WTC11 (cell line): ENCODE data around the gene EIF3C. TPM values are rescaled to one million over a fixed set of nuclear protein-coding genes. Genes with fewer than 3 reads are reported as not detected.
"Not testable (repeated sequence)": the region's sequence is repeated elsewhere in the genome, so short reads cannot be mapped to it uniquely, and the experiment has no call there.

Experiments
- ATAC-seq: fragments of 200-7000 bp; cut with Tn5 transposase; 2 replicates; pipeline ENCODE4 v1.10.0; 2021; ENCODE audit warnings: mild to moderate bottlenecking, moderate library complexity
- Bru-seq: library from RNA; stranded (reverse); fragments of 400-500 nt; gene quantifications from one replicate; lab custom pipeline; 2021; lab: Mats Ljungman, UMichigan
- CTCF ChIA-PET: fragments of 300-600 bp; sonication (Branson Sonifier 250); formaldehyde crosslinking; loops from one replicate; lab custom pipeline; 2021; ENCODE audit warnings: antibody characterized with exemption; lab: Charles Lee
- POLR2A ChIA-PET: fragments of 350-600 bp; sonication (Branson Sonifier 250); formaldehyde crosslinking; loops from one replicate; lab custom pipeline; 2021; ENCODE audit warnings: antibody characterized with exemption; lab: Charles Lee
- DNase-seq: peaks from one replicate; pipeline ENCODE4 v3.0.0; 2021; ENCODE audit warnings: low spot score
- H3K27ac Mint-ChIP-seq: 2 replicates; pipeline ENCODE4 v1.8.0; 2021; ENCODE audit warnings: mixed read lengths
- H3K27me3 Mint-ChIP-seq: 2 replicates; pipeline ENCODE4 v1.8.0; 2021; ENCODE audit warnings: low read depth, mild to moderate bottlenecking, moderate library complexity, mixed read lengths
- H3K36me3 Mint-ChIP-seq: 2 replicates; pipeline ENCODE4 v1.8.0; 2021; ENCODE audit warnings: mixed read lengths
- H3K4me1 Mint-ChIP-seq: 2 replicates; pipeline ENCODE4 v1.8.0; 2022; ENCODE audit warnings: mixed read lengths
- H3K4me3 Mint-ChIP-seq: 2 replicates; pipeline ENCODE4 v1.8.0; 2021; ENCODE audit warnings: mild to moderate bottlenecking, moderate library complexity, mixed read lengths
- H3K9me3 Mint-ChIP-seq: 2 replicates; pipeline ENCODE4 v1.8.0; 2021; ENCODE audit warnings: mixed read lengths
- long read RNA-seq, 3 experiments: library from RNA in 1 of 3; library from capped mRNA in 1 of 3; library from polyadenylated mRNA in 1 of 3; unstranded in 2 of 3; stranded (forward) in 1 of 3; transcript quantifications; one replicate each; pipeline ENCODE4 v2.0.0, GENCODE V29; 2021
- total RNA-seq: library from RNA; stranded (reverse); gene quantifications from 3 replicates; pipeline ENCODE4 v1.2.3, GENCODE V29; 2021

Gene EIF3C, protein sequence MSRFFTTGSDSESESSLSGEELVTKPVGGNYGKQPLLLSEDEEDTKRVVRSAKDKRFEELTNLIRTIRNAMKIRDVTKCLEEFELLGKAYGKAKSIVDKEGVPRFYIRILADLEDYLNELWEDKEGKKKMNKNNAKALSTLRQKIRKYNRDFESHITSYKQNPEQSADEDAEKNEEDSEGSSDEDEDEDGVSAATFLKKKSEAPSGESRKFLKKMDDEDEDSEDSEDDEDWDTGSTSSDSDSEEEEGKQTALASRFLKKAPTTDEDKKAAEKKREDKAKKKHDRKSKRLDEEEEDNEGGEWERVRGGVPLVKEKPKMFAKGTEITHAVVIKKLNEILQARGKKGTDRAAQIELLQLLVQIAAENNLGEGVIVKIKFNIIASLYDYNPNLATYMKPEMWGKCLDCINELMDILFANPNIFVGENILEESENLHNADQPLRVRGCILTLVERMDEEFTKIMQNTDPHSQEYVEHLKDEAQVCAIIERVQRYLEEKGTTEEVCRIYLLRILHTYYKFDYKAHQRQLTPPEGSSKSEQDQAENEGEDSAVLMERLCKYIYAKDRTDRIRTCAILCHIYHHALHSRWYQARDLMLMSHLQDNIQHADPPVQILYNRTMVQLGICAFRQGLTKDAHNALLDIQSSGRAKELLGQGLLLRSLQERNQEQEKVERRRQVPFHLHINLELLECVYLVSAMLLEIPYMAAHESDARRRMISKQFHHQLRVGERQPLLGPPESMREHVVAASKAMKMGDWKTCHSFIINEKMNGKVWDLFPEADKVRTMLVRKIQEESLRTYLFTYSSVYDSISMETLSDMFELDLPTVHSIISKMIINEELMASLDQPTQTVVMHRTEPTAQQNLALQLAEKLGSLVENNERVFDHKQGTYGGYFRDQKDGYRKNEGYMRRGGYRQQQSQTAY
- 728 to 868 TPM (median 730 TPM) in 3 replicates for total RNA-seq
- Bru-seq, nascent RNA: percentile 42 among the genes with signal in this experiment
- long read RNA-seq, experiment 1, transcript EIF3C-202 (21 exons, 3,137 nt): minor isoform, 113 of 2,576 reads
- long read RNA-seq, experiment 1, transcript EIF3C-207 (13 exons, 3,957 nt): minor isoform, 31 of 2,576 reads
- long read RNA-seq, experiment 1, transcript EIF3C-201 (21 exons, 3,145 nt): major isoform, 1,994 of 2,576 reads
- long read RNA-seq, experiment 1, transcript EIF3C-211 (20 exons, 2,986 nt): minor isoform, 149 of 2,576 reads
- long read RNA-seq, experiment 1, partial matches to known transcripts: 194 of 2,576 reads
- long read RNA-seq, experiment 1, other reads (novel, unspliced or antisense): 95 of 2,576 reads
- long read RNA-seq, experiment 2, transcript EIF3C-201 (21 exons, 3,145 nt): major isoform, 117 of 547 reads
- long read RNA-seq, experiment 2, transcript EIF3C-208 (3 exons, 424 nt): minor isoform, 5 of 547 reads
- long read RNA-seq, experiment 2, transcript EIF3C-207 (13 exons, 3,957 nt): minor isoform, 98 of 547 reads
- long read RNA-seq, experiment 2, transcript EIF3C-211 (20 exons, 2,986 nt): minor isoform, 53 of 547 reads
- long read RNA-seq, experiment 2, partial matches to known transcripts: 204 of 547 reads
- long read RNA-seq, experiment 2, other reads (novel, unspliced or antisense): 67 of 547 reads
- long read RNA-seq, experiment 3, transcript EIF3C-211 (20 exons, 2,986 nt): minor isoform, 11 of 256 reads
- long read RNA-seq, experiment 3, transcript EIF3C-201 (21 exons, 3,145 nt): major isoform, 178 of 256 reads
- long read RNA-seq, experiment 3, transcript EIF3C-207 (13 exons, 3,957 nt): minor isoform, 28 of 256 reads
- long read RNA-seq, experiment 3, transcript EIF3C-202 (21 exons, 3,137 nt): minor isoform, 6 of 256 reads
- long read RNA-seq, experiment 3, partial matches to known transcripts: 22 of 256 reads
- long read RNA-seq, experiment 3, other reads (novel, unspliced or antisense): 11 of 256 reads

DNA sequence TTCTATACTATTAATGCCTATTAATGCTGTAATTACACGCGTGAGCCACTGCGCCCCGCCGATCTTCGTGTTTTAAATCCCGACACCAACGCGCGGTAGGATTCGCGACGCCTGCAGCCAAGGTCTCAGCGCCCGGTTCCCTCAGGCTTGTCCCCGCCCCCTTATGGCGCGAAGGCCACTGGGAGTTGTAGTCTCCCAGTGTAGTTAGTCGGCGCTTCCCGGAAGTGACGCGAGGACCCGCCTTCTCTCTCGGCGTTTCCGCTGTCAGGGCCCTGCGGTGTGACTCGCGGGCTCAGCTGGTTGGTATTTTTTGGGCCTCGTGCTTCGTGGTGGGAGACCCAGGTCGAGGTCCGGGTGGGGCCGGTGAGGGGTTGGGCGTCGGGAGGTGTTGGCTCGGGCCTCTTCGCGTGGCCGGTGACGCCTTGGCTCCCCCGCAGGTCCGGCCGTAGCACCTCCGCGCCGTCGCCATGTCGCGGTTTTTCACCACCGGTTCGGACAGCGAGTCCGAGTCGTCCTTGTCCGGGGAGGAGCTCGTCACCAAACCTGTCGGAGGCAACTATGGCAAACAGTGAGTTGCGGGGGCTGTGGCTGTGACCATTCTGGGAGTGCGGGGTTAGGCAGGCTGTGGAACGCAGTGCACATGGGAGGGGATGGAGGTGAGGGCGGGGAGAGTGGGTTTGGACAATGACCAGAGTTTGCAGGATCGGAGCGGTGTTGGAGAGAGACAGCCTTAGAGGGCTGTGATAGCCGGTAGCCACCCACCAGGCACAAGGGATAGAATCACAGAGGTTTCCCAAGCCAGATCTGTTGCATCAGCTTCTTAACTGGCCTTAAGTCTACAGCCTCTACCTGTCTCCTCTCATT lies at the start of gene EIF3C:
EIF3C (plus strand) TSS at position 245 of the 864 bp plus-strand sequence; CDS start at position 468, 223 bp downstream.
- H3K4me1 Mint-ChIP-seq, CTCF ChIA-PET, H3K27me3 Mint-ChIP-seq, POLR2A ChIA-PET, DNase-seq, H3K9me3 Mint-ChIP-seq, H3K27ac Mint-ChIP-seq, H3K36me3 Mint-ChIP-seq: not testable (repeated sequence)
- H3K4me3 Mint-ChIP-seq: peak within 1 kb of the TSS; percentile 63
- ATAC-seq: peak; percentile 95

DNA sequence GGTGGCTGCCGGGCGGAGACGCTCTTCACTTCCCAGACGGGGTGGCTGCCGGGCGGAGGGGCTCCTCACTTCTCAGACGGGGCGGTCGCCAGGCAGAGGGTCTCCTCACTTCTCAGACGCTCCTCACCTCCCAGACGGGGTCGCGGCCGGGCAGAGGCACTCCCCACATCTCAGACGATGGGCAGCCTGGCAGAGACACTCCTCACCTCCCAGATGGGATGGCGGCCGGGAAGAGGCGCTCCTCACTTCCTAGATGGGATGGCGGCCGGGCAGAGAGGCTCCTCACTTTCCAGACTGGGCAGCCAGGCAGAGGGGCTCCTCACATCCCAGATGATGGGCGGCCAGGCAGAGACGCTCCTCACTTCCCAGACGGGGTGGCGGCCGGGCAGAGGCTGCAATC lies 45.0 kb upstream of the EIF3C start:
- DNase-seq, H3K36me3 Mint-ChIP-seq, ATAC-seq, CTCF ChIA-PET, POLR2A ChIA-PET, H3K27me3 Mint-ChIP-seq, H3K4me1 Mint-ChIP-seq, H3K27ac Mint-ChIP-seq, H3K9me3 Mint-ChIP-seq, H3K4me3 Mint-ChIP-seq: not testable (repeated sequence)

DNA sequence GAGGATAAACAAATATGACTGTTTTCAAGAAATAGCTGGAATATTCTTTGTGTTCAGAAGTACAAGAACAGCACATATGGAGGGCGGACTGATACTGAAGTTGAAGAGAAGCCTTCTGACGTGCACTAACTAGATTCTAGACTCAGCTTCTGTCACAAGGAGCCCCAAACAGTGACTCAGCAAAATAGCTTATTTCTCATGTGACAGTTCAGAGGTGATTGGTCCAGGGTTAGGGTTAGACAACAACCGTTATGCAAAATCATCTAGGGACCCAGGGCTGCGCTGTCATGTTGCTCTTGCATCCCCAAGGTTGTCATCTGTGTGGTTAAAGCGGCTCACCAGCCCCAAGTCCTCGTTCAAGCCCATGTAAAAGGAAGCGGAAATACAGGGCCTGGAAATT lies 43.8 kb upstream of the EIF3C start:
- H3K36me3 Mint-ChIP-seq, H3K9me3 Mint-ChIP-seq, CTCF ChIA-PET, ATAC-seq, H3K4me1 Mint-ChIP-seq, H3K27me3 Mint-ChIP-seq, DNase-seq, H3K4me3 Mint-ChIP-seq, POLR2A ChIA-PET, H3K27ac Mint-ChIP-seq: not testable (repeated sequence)

DNA sequence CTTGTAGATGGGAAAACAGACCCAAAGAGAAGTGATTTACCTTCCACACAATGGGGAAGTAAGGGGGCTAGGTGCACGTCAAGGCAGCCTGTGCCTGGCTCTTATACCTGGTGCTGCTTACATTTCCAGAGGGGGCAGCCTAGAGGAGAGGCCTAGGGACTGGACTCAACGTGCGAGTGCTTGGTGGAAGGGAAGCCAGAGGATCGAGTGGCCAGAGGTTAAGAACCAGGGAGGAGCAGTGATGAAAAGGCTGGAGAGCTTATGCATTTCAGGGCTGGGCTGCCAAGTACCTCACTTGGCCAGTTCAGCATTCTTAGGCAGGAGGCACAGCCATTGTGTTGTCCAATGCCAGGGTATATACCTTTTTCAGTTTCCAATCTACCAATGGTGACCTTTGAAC lies 43.1 kb upstream of the EIF3C start:
- CTCF ChIA-PET, H3K9me3 Mint-ChIP-seq, H3K36me3 Mint-ChIP-seq, POLR2A ChIA-PET, H3K27ac Mint-ChIP-seq, H3K4me3 Mint-ChIP-seq, H3K27me3 Mint-ChIP-seq, H3K4me1 Mint-ChIP-seq, DNase-seq: not testable (repeated sequence)
- ATAC-seq: peak; percentile 92

- POLR2A ChIA-PET, H3K27ac Mint-ChIP-seq, H3K9me3 Mint-ChIP-seq, H3K36me3 Mint-ChIP-seq, H3K4me1 Mint-ChIP-seq, CTCF ChIA-PET, H3K27me3 Mint-ChIP-seq, DNase-seq, H3K4me3 Mint-ChIP-seq: not testable (repeated sequence)
- peak; percentile 97 for ATAC-seq
Measured at GRCh38 chr16:28688327-28688952, 22.8 kb upstream of the EIF3C start.

GRCh38 chr16:28689425-28689824 lies 21.8 kb upstream of the EIF3C start:
- H3K9me3 Mint-ChIP-seq, H3K36me3 Mint-ChIP-seq: not testable (repeated sequence)

DNA sequence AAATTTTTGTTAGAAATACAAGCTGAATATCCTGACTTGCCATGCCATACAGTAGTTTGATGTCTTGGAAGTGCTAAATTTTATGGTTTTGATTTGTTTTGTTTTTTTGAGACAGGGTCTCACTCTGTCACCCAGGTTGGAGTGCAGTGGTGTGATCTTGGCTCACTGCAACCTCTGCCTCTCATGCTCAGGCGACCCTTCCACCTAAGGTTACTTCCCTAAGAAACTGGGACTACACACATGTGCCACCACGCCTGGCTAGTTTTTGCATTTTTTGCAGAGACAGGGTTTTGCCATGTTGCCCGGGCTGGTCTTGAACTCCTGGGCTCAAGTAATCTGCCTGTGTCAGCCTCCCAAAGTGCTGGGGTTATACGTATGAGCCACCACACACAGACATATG lies 19.5 kb upstream of the EIF3C start:
- DNase-seq, H3K4me1 Mint-ChIP-seq, H3K27ac Mint-ChIP-seq, H3K36me3 Mint-ChIP-seq, H3K9me3 Mint-ChIP-seq, POLR2A ChIA-PET, ATAC-seq, H3K4me3 Mint-ChIP-seq, H3K27me3 Mint-ChIP-seq, CTCF ChIA-PET: not testable (repeated sequence)

More at GRCh38 chr16:28689425-28689824, 21.8 kb upstream of the EIF3C start:
- ATAC-seq, POLR2A ChIA-PET, H3K27me3 Mint-ChIP-seq, DNase-seq, CTCF ChIA-PET, H3K27ac Mint-ChIP-seq, H3K4me3 Mint-ChIP-seq, H3K4me1 Mint-ChIP-seq: not testable (repeated sequence)

- POLR2A ChIA-PET, H3K27ac Mint-ChIP-seq, H3K27me3 Mint-ChIP-seq, H3K36me3 Mint-ChIP-seq, CTCF ChIA-PET, H3K4me3 Mint-ChIP-seq, DNase-seq, H3K4me1 Mint-ChIP-seq, ATAC-seq, H3K9me3 Mint-ChIP-seq: not testable (repeated sequence)
Measured at GRCh38 chr16:28693257-28693950, 17.9 kb upstream of the EIF3C start.

GRCh38 chr16:28699792-28700191 lies 11.5 kb upstream of the EIF3C start:
- DNase-seq, H3K27ac Mint-ChIP-seq, H3K9me3 Mint-ChIP-seq, CTCF ChIA-PET, POLR2A ChIA-PET, H3K27me3 Mint-ChIP-seq, H3K4me3 Mint-ChIP-seq, H3K4me1 Mint-ChIP-seq, H3K36me3 Mint-ChIP-seq: not testable (repeated sequence)
- peak; percentile 51 for ATAC-seq
